Measurements from ENCODE around the gene STRA6. TPM values are rescaled to one million over a fixed set of nuclear protein-coding genes. Genes with fewer than 3 reads are reported as not detected.

The STRA6 gene
- total RNA-seq, 1 experiment from 2014 or later = not detected

GRCh38 chr15:74157868-74158827 is 44.4 kb downstream of the STRA6 start:
- in situ Hi-C loops (cut with HindIII; ENCODE audit: low pct_unique_long_range_greater_than_20kb, low sequenced_read_pairs) = no loop called here
- DNase-seq (ENCODE audit: low read depth, low spot score) = no peak

GRCh38 chr15:74156678-74157411 is 45.7 kb downstream of the STRA6 start:
- in situ Hi-C loops (cut with HindIII; ENCODE audit: low pct_unique_long_range_greater_than_20kb, low sequenced_read_pairs) = no loop called here

GRCh38 chr15:74155766-74156417 is 46.7 kb downstream of the STRA6 start:
- in situ Hi-C loops (cut with HindIII; ENCODE audit: low pct_unique_long_range_greater_than_20kb, low sequenced_read_pairs) = no loop called here
- DNase-seq (ENCODE audit: low read depth, low spot score) = no peak

More at GRCh38 chr15:74156678-74157411, 45.7 kb downstream of the STRA6 start:
- no peak for DNase-seq (ENCODE audit: low read depth, low spot score)

GRCh38 chr15:74147051-74147450 is 55.5 kb downstream of the STRA6 start:
- in situ Hi-C loops (cut with HindIII; ENCODE audit: low pct_unique_long_range_greater_than_20kb, low sequenced_read_pairs) = no loop called here
- DNase-seq (ENCODE audit: low read depth, low spot score) = no peak

DNA sequence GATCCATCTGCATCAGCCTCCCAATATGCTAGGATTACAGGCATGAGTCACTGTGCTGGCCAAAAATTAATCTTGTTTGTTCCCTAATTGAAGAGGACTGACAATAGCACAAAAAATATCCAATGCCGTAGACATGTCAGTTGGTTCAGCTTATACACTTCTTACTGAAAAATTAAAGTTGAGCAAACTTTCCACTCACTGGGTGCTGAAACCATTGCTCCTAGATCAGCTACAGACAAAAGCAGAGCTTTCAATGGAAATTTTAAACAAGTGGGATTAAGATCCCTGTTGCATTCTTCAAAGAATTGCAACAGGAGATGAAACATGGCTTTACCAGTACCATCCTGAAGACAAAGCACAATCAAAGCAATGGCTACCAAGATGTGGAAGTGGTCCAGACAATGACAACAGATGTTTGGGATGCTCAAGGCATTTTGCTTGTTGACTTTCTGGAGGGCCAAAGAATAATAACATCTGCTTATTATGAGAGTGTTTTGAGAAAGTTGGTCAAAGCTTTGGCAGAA is 56.2 kb downstream of the STRA6 start:
- in situ Hi-C loops (cut with HindIII; ENCODE audit: low pct_unique_long_range_greater_than_20kb, low sequenced_read_pairs) = no loop called here
- no peak for DNase-seq (ENCODE audit: low read depth, low spot score)

DNA sequence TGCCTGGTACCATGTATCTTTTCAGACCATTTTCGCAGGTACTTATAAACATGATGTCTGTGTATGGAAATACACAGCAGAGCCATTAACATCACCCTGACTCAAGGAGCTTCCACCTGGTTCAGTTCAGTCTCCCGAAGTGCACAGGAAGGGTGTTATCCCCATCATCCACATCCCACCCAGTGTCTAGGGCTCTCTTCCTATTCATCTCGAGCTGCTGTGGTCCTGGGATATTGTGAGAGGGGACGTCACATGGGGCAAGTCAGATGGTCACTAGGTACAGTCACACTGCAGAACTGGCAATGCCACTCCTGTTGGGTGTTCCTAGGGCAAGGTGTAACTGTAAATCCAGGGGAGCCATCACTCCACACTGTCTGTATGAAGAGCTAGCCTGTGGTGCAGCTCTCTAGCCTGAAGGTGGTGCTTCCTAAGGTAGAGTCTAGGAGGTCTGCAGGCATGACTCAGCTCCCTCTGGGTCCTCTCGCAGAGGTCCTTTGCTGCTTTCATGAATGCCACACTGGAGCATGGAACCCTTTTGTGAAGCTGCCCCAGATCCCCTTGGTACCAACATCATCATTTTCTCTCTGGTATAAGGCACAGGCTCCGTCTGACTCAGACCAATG is 58.3 kb downstream of the STRA6 start:
- DNase-seq (ENCODE audit: low read depth, low spot score) = peak; percentile 47
- in situ Hi-C loops (cut with HindIII; ENCODE audit: low pct_unique_long_range_greater_than_20kb, low sequenced_read_pairs) = no loop called here

DNA sequence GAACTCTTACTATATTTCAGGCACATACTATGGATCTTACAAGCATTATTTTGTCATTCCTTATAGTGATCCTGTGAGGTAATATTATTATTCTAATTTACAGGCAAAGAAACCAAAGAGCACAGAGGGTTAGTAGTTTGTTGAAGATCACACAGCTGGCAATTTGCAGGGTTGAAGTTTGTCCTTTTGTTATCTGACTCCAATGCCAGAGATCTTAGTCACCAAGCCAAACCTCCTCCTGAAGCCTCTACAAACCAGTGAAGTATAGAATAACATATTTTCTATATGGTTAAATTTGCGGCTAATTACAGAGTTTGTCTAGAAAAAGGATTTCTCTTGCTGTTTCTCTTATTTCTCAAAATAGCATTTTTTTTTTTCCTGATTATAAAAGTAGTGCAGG is 61.0 kb downstream of the STRA6 start:
- in situ Hi-C loops (cut with HindIII; ENCODE audit: low pct_unique_long_range_greater_than_20kb, low sequenced_read_pairs) = no loop called here
- no peak for DNase-seq (ENCODE audit: low read depth, low spot score)

- in situ Hi-C loops (cut with HindIII; ENCODE audit: low pct_unique_long_range_greater_than_20kb, low sequenced_read_pairs) = no loop called here
- DNase-seq (ENCODE audit: low read depth, low spot score) = no peak
Observed at GRCh38 chr15:74138642-74139041, 63.9 kb downstream of the STRA6 start.

DNA sequence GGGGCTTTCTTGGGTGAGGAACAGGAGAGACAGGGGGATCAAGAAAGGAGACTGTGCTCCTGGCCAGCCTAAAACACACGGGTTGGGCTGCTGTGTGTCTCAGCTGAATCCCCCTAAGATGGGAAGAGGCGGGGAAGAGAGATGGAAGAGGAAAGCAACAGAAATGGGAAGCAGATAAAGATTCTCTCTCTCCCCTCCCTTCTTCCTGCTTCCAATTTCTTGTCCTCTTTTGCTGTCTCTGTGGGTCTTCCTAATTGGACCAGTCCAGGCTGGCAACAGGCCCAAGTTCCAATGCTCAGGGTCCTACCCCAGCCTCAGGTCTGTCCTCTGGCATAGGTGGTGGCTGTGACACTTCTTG is 65.1 kb downstream of the STRA6 start:
- DNase-seq (ENCODE audit: low read depth, low spot score) = no peak
- in situ Hi-C loops (cut with HindIII; ENCODE audit: low pct_unique_long_range_greater_than_20kb, low sequenced_read_pairs) = no loop called here

DNA sequence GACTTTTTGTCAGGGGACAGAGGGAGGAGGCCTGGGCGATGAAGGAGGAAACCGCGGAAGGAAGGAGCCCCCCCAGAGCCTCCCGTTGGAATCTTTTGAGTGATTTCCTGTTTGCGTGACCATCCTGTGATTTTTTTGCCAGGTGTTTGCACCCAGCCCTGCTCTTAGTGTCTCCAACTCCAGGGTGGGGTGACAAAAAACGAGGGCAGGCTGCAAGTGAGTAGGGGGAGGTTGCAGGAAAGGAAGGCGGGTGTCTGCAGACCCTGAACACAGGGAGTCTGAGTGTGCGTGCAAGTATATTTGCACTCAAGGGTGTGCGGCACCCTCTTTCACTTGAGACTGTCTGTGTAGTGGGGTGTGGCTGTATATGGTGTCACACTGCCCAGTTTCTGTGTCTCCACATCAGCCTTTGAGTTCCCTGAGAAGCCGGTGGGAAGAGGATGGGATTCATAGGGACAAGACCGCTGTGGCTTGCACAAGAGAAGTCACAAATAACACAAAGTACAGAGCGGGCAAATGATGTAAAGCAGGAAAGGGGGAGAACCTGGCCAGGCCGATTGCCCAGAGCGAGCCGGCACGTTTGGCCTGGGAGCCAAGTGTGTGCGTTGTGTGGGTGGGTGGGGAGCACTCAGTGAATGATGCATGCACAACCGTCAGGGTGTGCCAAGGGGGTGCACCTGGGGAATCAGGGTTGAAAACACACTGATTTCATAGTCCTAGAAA is 65.6 kb downstream of the STRA6 start:
- in situ Hi-C loops (cut with HindIII; ENCODE audit: low pct_unique_long_range_greater_than_20kb, low sequenced_read_pairs) = no loop called here
- no peak for DNase-seq (ENCODE audit: low read depth, low spot score)

DNA sequence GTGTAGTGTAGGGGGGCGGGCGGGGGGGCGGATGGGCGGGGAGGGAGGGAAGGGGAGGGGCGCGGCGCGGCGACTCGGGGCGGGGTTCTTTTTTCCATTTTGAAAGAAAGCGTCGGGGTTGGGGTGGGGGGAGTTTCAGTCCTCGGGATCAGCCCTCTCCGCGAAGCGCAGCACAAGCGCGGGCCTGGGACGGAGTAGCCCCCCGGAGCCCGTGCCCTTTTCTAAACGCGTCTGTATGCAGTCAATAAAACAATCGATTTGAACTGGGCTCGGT is 66.1 kb downstream of the STRA6 start:
- in situ Hi-C loops (cut with HindIII; ENCODE audit: low pct_unique_long_range_greater_than_20kb, low sequenced_read_pairs) = no loop called here
- no peak for DNase-seq (ENCODE audit: low read depth, low spot score)

- in situ Hi-C loops (cut with HindIII; ENCODE audit: low pct_unique_long_range_greater_than_20kb, low sequenced_read_pairs) = no loop called here
- no peak for DNase-seq (ENCODE audit: low read depth, low spot score)
Observed at GRCh38 chr15:74135041-74135565, 67.5 kb downstream of the STRA6 start.

GRCh38 chr15:74134387-74135027 is 68.1 kb downstream of the STRA6 start:
- in situ Hi-C loops (cut with HindIII; ENCODE audit: low pct_unique_long_range_greater_than_20kb, low sequenced_read_pairs) = no loop called here
- DNase-seq (ENCODE audit: low read depth, low spot score) = peak; percentile 63

GRCh38 chr15:74133694-74134386 is 68.7 kb downstream of the STRA6 start:
- in situ Hi-C loops (cut with HindIII; ENCODE audit: low pct_unique_long_range_greater_than_20kb, low sequenced_read_pairs) = no loop called here
- no peak for DNase-seq (ENCODE audit: low read depth, low spot score)

DNA sequence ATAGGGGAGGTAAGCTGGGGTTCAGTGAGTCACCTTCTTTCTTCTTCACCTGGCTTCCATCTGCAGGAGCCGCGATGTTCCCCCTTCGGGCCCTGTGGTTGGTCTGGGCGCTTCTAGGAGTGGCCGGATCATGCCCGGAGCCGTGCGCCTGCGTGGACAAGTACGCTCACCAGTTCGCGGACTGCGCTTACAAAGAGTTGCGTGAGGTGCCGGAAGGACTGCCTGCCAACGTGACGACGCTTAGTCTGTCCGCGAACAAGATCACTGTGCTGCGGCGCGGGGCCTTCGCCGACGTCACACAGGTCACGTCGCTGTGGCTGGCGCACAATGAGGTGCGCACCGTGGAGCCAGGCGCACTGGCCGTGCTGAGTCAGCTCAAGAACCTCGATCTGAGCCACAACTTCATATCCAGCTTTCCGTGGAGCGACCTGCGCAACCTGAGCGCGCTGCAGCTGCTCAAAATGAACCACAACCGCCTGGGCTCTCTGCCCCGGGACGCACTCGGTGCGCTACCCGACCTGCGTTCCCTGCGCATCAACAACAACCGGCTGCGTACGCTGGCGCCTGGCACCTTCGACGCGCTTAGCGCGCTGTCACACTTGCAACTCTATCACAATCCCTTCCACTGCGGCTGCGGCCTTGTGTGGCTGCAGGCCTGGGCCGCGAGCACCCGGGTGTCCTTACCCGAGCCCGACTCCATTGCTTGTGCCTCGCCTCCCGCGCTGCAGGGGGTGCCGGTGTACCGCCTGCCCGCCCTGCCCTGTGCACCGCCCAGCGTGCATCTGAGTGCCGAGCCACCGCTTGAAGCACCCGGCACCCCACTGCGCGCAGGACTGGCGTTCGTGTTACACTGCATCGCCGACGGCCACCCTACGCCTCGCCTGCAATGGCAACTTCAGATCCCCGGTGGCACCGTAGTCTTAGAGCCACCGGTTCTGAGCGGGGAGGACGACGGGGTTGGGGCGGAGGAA is 69.6 kb downstream of the STRA6 start:
- DNase-seq (ENCODE audit: low read depth, low spot score) = no peak
- in situ Hi-C loops (cut with HindIII; ENCODE audit: low pct_unique_long_range_greater_than_20kb, low sequenced_read_pairs) = no loop called here
